ENCODE measurements around the gene TM4SF1.

GRCh38 chr3:149401212-149401925 is 23.9 kb upstream of the TM4SF1 start:
- TF ChIP-seq POLR2A (IDR thresholded peaks at IDR 0.05; ENCODE audit: low read depth, low read length) = no peak
- TF ChIP-seq TAF1 (IDR thresholded peaks at IDR 0.05; ENCODE audit: borderline replicate concordance, low read depth, low read length) = no peak
- no peak for TF ChIP-seq POLR2AphosphoS5 (IDR thresholded peaks at IDR 0.05; ENCODE audit: low read depth, low read length)

All from GM12892 (cell line).